DMS153 treated with DMSO at 0.1 percent for 48 hours (cell line): ENCODE results near the gene ZNF526.

ENCODE experiments used
- DNase-seq: peaks from one replicate; lab custom pipeline; 2025; ENCODE audit not compliant: unreplicated experiment; lab: John Stamatoyannopoulos, UW

ZNF526 gene

DNA sequence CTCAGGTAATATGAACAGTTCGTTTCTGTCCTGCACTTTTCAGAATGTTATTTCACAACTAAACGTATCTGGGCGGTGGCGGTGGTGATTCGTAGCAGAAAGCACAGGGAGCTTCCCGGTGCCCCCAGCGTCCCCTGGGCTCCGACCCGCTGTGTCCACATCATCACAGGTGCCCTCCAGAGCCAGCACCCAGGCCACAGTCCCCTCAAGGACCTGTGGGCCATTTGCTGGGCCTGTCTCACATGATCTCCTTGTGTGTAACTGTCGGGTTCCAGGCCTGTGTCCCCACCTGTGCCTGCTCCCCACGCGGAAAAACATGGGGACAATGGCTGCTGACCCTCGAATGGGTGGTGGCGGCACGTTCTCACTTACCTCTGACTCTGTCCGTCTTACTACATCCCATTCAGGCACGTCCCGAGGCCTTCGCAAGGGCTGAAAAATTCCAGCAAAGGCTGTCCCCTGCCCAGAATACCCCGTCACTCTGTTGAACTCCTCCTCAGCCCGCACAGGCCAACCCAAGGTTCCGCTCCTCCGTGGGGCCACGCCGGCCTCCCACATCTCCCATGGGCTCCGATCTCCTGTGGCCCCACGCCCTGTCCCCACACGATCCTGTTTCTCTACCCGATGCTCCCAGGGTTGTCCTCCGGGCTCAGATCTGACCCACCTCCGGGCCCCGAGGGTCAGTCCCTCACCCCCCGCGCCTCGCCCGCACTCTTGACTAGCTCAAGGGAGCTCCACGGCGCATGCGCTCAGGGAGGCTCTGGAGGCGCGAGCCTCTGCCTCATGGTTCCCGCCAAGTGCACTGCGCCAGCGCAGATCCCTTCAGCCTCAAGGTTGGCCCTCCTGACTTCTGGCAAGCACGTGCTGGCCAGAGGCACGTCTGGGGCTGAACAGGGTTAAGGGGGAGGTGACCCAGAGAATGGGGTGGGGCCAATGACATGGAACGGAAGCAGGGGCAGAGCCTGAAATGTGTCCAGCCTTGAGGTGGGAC lies 23.8 kb upstream of the ZNF526 start:
- no peak for DNase-seq

DNA sequence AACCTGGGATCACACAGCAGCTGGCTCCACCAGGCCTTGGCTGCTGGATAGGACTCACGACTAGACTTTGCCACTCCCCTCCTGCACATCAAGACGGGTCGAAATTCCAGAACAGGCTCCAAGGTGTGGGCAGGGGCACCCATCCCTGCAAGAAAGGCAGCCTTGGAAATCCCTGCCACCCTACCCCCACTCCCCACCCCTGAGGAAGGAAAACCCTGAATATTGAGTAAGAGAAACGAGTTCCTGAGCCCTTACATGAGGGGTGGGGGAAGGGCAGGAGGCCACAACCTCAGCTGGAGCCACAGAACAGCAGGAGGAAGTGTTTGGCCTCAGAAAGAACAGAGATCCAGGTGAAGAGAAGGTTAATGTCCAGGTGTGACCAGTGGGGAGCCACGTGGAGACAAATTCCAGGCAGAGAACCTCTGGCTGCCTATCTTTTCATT lies 22.7 kb upstream of the ZNF526 start:
- no peak for DNase-seq

GRCh38 chr19:42198676-42199439 lies 21.3 kb upstream of the ZNF526 start:
- no peak for DNase-seq

- peak; percentile 28 for DNase-seq
Measured at GRCh38 chr19:42199440-42200115, 20.5 kb upstream of the ZNF526 start.

DNA sequence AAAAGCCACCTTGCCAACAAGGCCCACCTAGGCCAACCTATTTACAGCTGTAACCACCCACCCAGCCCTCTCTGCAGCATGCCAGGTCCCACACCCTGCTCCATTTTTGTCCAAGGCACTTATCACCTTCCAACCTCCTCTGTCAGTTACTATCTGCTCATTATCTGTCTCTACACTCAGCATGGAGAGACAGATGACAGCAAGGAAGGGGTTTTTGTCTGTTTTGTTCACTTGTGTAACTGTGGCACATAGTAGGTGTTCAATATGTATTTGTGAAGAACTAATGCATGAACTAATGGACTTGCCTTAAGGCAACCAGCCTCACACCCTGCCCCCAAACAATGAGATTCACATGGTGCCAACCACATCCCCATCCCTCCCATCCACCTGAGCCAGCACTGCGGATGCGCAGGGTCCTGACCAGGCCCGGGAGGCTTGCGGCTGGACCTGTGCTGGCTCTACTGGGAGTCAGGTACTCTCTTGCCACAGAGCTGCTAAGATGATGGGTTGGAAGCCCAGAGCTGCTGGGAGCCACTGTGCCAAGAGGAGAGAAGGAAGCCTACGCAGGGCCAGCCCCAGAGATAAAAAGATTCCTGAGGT lies 19.9 kb upstream of the ZNF526 start:
- no peak for DNase-seq

- no peak for DNase-seq
Measured at GRCh38 chr19:42201489-42202289, 18.4 kb upstream of the ZNF526 start.

DNA sequence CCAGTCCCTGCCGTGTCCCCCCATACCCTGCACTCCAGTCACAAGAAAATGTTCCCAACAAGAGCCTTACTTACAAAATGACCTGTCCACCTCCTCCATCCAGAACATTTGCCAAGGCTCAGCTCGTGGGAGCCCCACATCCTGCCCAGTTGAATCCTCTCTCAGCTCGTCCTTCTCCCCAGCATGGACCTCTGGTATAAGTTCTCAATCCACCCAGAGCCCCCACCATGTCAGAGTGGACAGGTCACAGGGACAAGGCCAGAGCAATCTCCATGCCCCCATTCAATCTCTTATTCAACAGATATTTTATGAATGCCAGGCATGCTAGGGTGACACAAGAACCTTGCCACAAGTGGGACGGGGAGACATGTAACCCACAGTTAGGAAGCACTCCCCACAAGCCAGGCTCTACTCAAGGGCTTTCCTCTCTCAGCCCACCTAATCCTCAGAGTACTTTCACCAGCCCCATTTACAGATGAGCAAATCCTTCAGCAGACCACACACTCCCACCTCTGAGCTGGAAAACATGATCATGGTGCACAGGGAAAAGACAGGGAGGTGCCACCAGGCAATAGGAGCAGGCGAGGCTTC lies 17.7 kb upstream of the ZNF526 start:
- no peak for DNase-seq

DNA sequence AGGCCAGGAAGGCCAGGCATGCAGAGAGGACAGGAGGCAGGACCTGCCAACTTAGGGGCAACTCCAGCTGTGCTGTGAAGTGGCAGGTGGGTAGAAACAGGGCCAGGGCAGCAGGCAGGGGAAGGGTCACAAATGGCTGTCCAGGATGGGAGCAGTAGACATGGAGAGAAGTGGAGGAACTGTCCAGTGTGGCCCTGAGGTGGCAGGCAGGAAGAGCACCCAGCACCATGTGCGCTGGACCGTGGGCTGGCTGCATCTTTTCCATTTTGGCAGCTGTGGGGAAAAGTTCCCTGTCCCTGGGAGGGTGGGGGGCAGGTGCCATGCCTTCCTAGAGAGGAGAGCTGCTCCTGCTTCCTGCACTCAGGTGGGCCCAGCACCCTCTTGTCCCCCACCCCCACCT lies 16.4 kb upstream of the ZNF526 start:
- no peak for DNase-seq

DNA sequence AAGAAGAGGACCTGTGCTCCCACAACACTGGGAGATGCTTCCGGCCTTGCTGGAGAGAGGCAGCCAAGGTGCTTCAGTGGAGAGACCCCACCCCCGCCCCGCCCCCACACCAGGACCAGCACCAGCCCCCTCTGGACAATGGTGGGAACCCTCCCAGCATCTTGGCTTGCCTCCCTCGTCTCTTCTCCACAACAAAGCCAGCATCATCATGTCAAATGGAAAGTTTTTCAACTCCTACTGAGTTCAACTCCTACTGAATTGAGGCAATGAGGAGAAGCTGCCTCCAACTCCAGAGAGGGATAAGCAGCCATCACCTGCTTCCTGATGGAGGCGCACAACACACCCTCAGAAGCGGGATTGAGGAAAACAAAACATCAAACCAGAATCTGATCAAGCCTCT lies 15.4 kb upstream of the ZNF526 start:
- DNase-seq = no peak

GRCh38 chr19:42206871-42207755 lies 13.0 kb upstream of the ZNF526 start:
- DNase-seq = no peak

GRCh38 chr19:42207767-42208271 lies 12.3 kb upstream of the ZNF526 start:
- DNase-seq = no peak

- no peak for DNase-seq
Measured at GRCh38 chr19:42208612-42209011, 11.5 kb upstream of the ZNF526 start.

DNA sequence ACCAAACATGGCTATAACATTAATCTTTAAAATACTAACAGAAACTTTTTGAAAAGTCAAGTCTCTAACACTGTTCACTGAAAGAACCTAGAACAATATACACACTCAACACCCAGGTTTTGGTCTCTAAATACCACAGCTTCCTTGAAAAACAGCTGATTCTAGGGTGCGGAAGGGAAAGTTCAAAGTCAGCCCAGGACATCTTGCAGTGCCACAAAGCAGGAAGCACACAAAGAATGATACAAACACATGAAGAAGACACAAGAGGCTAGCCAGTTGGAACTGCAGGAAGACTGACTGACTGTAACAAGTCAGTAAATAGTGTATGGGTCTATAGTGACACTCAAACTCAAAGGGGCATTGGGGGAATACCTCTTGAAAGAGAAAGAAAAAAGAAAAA lies 7.2 kb upstream of the ZNF526 start:
- DNase-seq = no peak

DNA sequence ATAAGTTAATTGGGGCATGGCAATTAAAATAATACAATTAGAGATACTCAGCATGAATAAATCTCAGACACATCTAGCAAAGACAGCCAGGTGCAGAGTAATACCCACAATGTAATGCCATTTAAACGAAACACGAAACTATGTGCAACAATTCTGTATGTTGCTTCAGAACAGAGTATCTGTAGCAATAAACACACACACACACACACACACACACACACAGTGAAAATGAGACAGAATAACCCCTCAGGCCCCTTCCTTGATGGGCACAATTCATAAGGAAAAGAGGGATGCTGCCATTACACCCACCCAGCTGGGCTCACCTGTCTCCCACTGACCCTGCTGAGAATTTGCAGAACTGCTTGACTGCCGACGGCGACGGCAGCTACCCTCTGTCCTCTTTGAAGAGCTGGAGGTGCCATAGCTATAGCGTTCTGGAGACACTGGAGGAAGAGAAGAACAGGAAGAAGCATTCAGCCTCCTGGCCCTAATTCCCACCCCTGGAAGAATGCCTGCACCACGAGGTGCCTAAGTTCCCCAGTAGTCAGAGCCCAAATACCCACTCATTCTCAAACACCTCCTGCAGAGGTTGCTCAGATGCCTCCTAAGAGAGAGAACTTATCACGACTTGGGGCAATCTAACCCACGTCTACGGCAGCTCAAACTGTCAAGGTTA lies 5.2 kb upstream of the ZNF526 start:
- no peak for DNase-seq

DNA sequence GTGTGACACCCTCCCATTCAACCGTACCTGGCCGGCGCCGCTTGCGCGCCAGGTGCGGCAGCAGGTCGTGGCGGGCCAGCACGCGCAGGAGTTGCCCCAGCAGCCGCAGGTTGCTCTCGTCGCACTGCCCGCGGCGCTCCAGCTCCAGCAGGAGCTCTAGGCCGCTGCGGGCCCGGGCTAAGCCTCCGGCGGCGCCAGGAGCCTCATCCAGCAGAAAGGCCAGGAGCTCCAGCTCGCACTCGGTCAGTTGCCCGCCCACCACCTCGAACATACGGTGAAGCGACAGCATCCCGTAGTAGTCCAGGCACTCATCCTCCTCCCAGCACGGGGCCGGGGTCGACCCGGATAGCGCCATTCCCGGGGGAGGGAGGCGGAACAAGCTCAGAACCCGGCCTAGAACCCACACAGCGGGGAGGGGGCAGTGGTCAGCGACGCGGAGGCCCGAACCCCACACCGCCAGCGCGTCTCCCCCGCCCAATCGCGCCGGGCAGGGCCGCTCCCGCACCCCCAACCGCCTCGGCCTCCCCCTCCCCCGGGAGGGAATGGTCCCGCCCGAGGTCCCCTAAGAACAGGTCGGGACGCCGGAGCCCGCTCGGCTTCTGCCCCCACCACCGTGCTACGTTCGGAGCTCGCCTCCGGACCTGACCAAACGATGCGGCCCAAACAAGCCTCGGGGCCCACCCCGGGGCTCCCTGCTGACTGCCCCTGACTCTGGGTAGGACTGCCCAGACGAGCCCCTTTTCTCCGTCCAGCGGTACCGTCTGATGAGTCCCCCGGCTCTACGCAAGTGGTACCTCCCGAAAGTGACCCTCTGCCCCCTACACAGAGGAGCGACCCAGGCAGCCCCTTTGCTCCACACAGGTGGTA lies 3.2 kb upstream of the ZNF526 start:
- DNase-seq = peak; percentile 39

DNA sequence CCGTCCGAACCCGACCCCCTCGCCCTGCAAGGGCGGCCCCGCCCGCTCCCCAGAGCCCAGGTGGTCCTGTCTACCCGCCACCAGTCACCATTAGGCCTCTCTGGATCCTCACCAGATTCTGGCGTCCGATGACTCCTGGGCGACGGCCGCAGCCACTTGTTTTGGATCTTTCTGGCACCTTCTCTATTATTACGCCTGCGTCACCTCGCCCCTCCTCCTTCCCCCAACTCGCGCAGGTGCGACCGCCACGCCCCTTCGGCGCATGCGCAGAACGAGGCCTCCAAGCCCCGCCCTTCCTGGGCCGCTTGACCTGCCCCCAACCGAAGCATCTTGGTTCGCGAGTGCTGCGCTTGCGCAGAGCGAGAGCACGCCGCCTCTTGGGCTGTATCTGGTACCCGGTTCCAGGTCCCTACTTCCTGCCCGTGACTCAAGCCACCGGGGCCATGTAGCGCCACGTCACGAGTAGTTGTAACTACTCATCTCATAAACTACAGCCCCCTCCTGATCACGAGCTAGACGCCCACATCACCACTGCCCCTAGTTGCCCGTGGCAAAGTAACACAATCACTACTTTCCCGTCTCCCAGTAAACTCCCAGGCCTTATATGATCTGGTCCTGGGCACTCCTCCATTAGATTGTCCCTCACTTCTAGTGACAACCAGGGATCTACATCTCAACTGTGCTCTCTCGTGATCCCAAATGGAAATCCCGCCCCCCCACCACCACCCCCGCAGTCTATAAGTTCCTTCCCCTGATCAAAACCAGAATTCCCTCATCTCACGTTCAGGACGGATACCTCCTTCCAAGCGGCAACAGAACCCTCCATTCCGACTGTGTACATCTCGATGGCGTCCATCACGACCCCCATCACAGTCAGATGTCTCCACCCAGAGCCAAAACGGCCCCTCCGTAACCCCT lies 2.3 kb upstream of the ZNF526 start, which contains the start of gene DEDD2:
DEDD2 (minus strand) TSS at position 158 of the 918 bp plus-strand sequence. CDS start 670 bp downstream, outside the sequence.
- peak; percentile 99 for DNase-seq
